Hepatocyte (in vitro differentiated cells): ENCODE measurements around the gene ICAM1. TPM values are rescaled to one million over a fixed set of nuclear protein-coding genes. Genes with fewer than 3 reads are reported as not detected.
"Not testable (repeated sequence)": the region's sequence is repeated elsewhere in the genome, so short reads cannot be mapped to it uniquely, and the experiment has no call there.

ENCODE experiments used
- DNase-seq: peaks from one replicate; pipeline ENCODE4 v3.0.0-alpha.2; 2016; ENCODE audit warnings: low spot score
- H2AFZ ChIP-seq: fragments of 200-600 bp; sonication (generic); 2 replicates; pipeline ENCODE4 v1.6.0; 2016; ENCODE audit warnings: antibody characterized with exemption, mild to moderate bottlenecking
- H3K27ac ChIP-seq: fragments of 200-600 bp; sonication (generic); 2 replicates; pipeline ENCODE4 v1.5.1; 2016; ENCODE audit warnings: mild to moderate bottlenecking
- H3K27me3 ChIP-seq: fragments of 200-600 bp; sonication (generic); 2 replicates; pipeline ENCODE4 v1.6.1; 2016
- H3K36me3 ChIP-seq: fragments of 200-600 bp; sonication (generic); replicated peaks from 2 replicates; pipeline ENCODE4 v1.5.1; 2016; ENCODE audit warnings: low read depth; ENCODE audit not compliant: insufficient read depth
- H3K4me1 ChIP-seq: fragments of 200-600 bp; sonication (generic); 2 replicates; pipeline ENCODE4 v1.5.1; 2016; ENCODE audit warnings: mild to moderate bottlenecking, moderate library complexity; ENCODE audit not compliant: insufficient read depth
- H3K4me2 ChIP-seq: fragments of 200-600 bp; sonication (generic); 2 replicates; pipeline ENCODE4 v1.6.0; 2016
- H3K4me3 ChIP-seq: fragments of 200-600 bp; sonication (generic); 2 replicates; pipeline ENCODE4 v1.5.1; 2016; ENCODE audit warnings: mild to moderate bottlenecking
- H3K79me2 ChIP-seq: fragments of 200-600 bp; sonication (generic); 2 replicates; pipeline ENCODE4 v1.6.0; 2017; ENCODE audit warnings: mild to moderate bottlenecking
- H3K9me2 ChIP-seq: fragments of 200-600 bp; sonication (generic); replicated peaks from 2 replicates; pipeline ENCODE4 v1.6.0; 2017; ENCODE audit warnings: mild to moderate bottlenecking; ENCODE audit not compliant: insufficient read depth
- H3K9me3 ChIP-seq: fragments of 200-600 bp; sonication (generic); 2 replicates; pipeline ENCODE4 v1.5.1; 2016; ENCODE audit warnings: low read depth, mild to moderate bottlenecking
- H4K20me1 ChIP-seq: fragments of 200-600 bp; sonication (generic); 2 replicates; pipeline ENCODE4 v1.6.0; 2016; ENCODE audit warnings: mild to moderate bottlenecking; ENCODE audit not compliant: insufficient read depth, poor library complexity, severe bottlenecking
- CTCF ChIP-seq: fragments of 200-600 bp; sonication (generic); IDR thresholded peaks from 2 replicates; pipeline ENCODE4 v1.5.1; 2016; ENCODE audit warnings: antibody characterized with exemption, mild to moderate bottlenecking; ENCODE audit not compliant: poor library complexity
- EZH2 ChIP-seq: fragments of 200-600 bp; sonication (generic); IDR thresholded peaks from 2 replicates; pipeline ENCODE4 v1.6.1; 2016; ENCODE audit warnings: antibody characterized with exemption, mild to moderate bottlenecking, borderline replicate concordance
- EZH2phosphoT487 ChIP-seq: fragments of 200-600 bp; sonication (generic); IDR thresholded peaks from one replicate; pipeline ENCODE4 v1.6.1; 2018; ENCODE audit warnings: antibody characterized with exemption, mild to moderate bottlenecking, low read depth, moderate library complexity; ENCODE audit not compliant: unreplicated experiment, severe bottlenecking
- WGBS: methylation state at CpG from one replicate; pipeline ENCODE4 v1.1.6; 2016; ENCODE audit warnings: low lambda C conversion rate; ENCODE audit errors: missing lambda C conversion rate; 5-methylcytosine and 5-hydroxymethylcytosine counted together
- polyA plus RNA-seq: library from polyadenylated mRNA; unstranded; fragments of >200 nt; fragmentation: Nextera tagmentation; extraction: Ambion mirVana; gene quantifications from 2 replicates; pipeline ENCODE4 v1.2.1, GENCODE V29; 2016
- total RNA-seq: library from RNA; depleted of rRNA; stranded (reverse); fragments of >200 nt; gene quantifications from 2 replicates; pipeline ENCODE4 v1.2.3, GENCODE V29; 2014

ICAM1 gene
- total and polyA plus RNA-seq, 2 experiments from 2014 or later, result 19.6 to 19.9 TPM

- 65% methylated on average over 4 of the region's 4 CpGs for WGBS
- H3K36me3 ChIP-seq, result no peaks in the 10 kb centered on the region
- H4K20me1 ChIP-seq, result no peaks in the 10 kb centered on the region
- H3K4me3 ChIP-seq, result no peak overlapping the region
- no peak overlapping the region for H3K4me2 ChIP-seq
- H2AFZ ChIP-seq, result no peak overlapping the region
- peaks cover 25% of the 10 kb centered on the region for H3K79me2 ChIP-seq
- DNase-seq, result no peak
- TF ChIP-seq EZH2phosphoT487 (no peak), EZH2 (no peak), CTCF (no peak)
- peaks cover 4% of the 10 kb centered on the region for H3K4me1 ChIP-seq
- no peak overlapping the region for H3K27ac ChIP-seq
- H3K9me2 ChIP-seq, result no peaks in the 10 kb centered on the region
- H3K27me3 ChIP-seq, result no peaks in the 10 kb centered on the region
- H3K9me3 ChIP-seq, result no peaks in the 10 kb centered on the region
These were observed 37.0 kb upstream of the ICAM1 start for GRCh38 chr19:10233946-10234345.

- Histone ChIP-seq H2AFZ (no peak overlapping the region), H3K4me3 (no peak overlapping the region), H3K36me3 (no peaks in the 10 kb centered on the region), H3K9me2 (no peaks in the 10 kb centered on the region), H3K27me3 (no peaks in the 10 kb centered on the region), H3K27ac (no peak overlapping the region), H4K20me1 (no peaks in the 10 kb centered on the region), H3K9me3 (no peaks in the 10 kb centered on the region), H3K4me2 (no peak overlapping the region), H3K4me1 (peaks cover 4% of the 10 kb centered on the region), H3K79me2 (peaks cover 14% of the 10 kb centered on the region)
- TF ChIP-seq EZH2phosphoT487 (no peak), EZH2 (no peak), CTCF (no peak)
- no peak for DNase-seq
- 79% methylated on average over 4 of the region's 4 CpGs for WGBS
These were observed 35.9 kb upstream of the ICAM1 start for GRCh38 chr19:10235003-10235402.

GRCh38 chr19:10235409-10235808 lies 35.5 kb upstream of the ICAM1 start:
- not testable (repeated sequence) for H3K36me3 ChIP-seq, H3K9me2 ChIP-seq, H3K79me2 ChIP-seq, DNase-seq, H3K9me3 ChIP-seq, H2AFZ ChIP-seq, H3K4me3 ChIP-seq, H4K20me1 ChIP-seq, H3K4me1 ChIP-seq, H3K27me3 ChIP-seq, H3K4me2 ChIP-seq
- H3K27ac ChIP-seq, result peak overlapping the region; percentile 81
- WGBS, result 94% methylated on average over 7 of the region's 7 CpGs

- Histone ChIP-seq H3K36me3 (no peaks in the 10 kb centered on the region), H3K27me3 (no peaks in the 10 kb centered on the region), H2AFZ (no peak overlapping the region), H4K20me1 (no peaks in the 10 kb centered on the region), H3K4me1 (peaks cover 4% of the 10 kb centered on the region), H3K79me2 (no peaks in the 10 kb centered on the region), H3K27ac (peak overlapping the region; percentile 44), H3K4me3 (no peak overlapping the region), H3K9me3 (no peaks in the 10 kb centered on the region), H3K9me2 (no peaks in the 10 kb centered on the region), H3K4me2 (no peak overlapping the region)
- 81% methylated on average over 5 of the region's 6 CpGs for WGBS
- no peak for DNase-seq
- TF ChIP-seq EZH2phosphoT487 (no peak), CTCF (no peak), EZH2 (no peak)
These were observed 33.2 kb upstream of the ICAM1 start for GRCh38 chr19:10237702-10238101.
